ENCODE measurements around the gene MRPS12. TPM values are rescaled to one million over a fixed set of nuclear protein-coding genes. Genes with fewer than 3 reads are reported as not detected.

Gene MRPS12
- total RNA-seq, 1 experiment from 2014 or later = 84.8 TPM

- no peak for DNase-seq
- H3K27ac ChIP-seq = no peak overlapping the region
- POLR2A ChIA-PET (ENCODE audit: unreplicated experiment) = no interaction called here
- H4K20me1 ChIP-seq (ENCODE audit: insufficient read depth) = no peaks in the 10 kb centered on the region
- no peaks in the 10 kb centered on the region for H3K9me2 ChIP-seq (ENCODE audit: insufficient read depth)
- no TSS peak for BruUV-seq (replicated peaks)
- H3K79me2 ChIP-seq (ENCODE audit: low read depth) = 0 out of 2 replicates have a peak, but pooled peaks cover 2% of the 10 kb centered on the region
- no peaks in the 10 kb centered on the region for H3K9me3 ChIP-seq (ENCODE audit: insufficient read depth, low read depth)
- H3K4me3 ChIP-seq = no peak overlapping the region
- no peaks in the 10 kb centered on the region for H3K4me1 ChIP-seq (replicated peaks; ENCODE audit: insufficient read depth)
- TF ChIP-seq CTCF (conservative IDR thresholded peaks at IDR 0.05) = no peak
- H3K36me3 ChIP-seq (ENCODE audit: low read depth) = no peaks in the 10 kb centered on the region
- H3F3A ChIP-seq (ENCODE audit: insufficient read depth, low read depth) = peaks cover under 1% of the 10 kb centered on the region; the same call in 1 of the 2 replicates
- CTCF ChIA-PET = no interaction called here
- H3K27me3 ChIP-seq (ENCODE audit: insufficient read depth, low read depth) = no peaks in the 10 kb centered on the region
- H3K4me2 ChIP-seq = no peak overlapping the region
- intact Hi-C loops (cut with micrococcal nuclease; ENCODE audit: unreplicated experiment) = no loop called here
- H2AFZ ChIP-seq = no peak overlapping the region
Measured at GRCh38 chr19:38907670-38908069, 23.1 kb upstream of the MRPS12 start.

GRCh38 chr19:38908911-38909310 is 21.8 kb upstream of the MRPS12 start:
- no peak overlapping the region for H3K4me3 ChIP-seq
- no peaks in the 10 kb centered on the region for H3K9me3 ChIP-seq (ENCODE audit: insufficient read depth, low read depth)
- H3K4me1 ChIP-seq (replicated peaks; ENCODE audit: insufficient read depth) = no peaks in the 10 kb centered on the region
- H3K36me3 ChIP-seq (ENCODE audit: low read depth) = no peaks in the 10 kb centered on the region
- no peak overlapping the region for H3K27ac ChIP-seq
- POLR2A ChIA-PET (ENCODE audit: unreplicated experiment) = interaction anchor here (0.6 kb wide), 1 partner anchor 18 kb away, joined by 7 read pairs; no protein-coding TSS in a partner anchor
- intact Hi-C loops (cut with micrococcal nuclease; ENCODE audit: unreplicated experiment) = no loop called here
- no peak for TF ChIP-seq CTCF (conservative IDR thresholded peaks at IDR 0.05)
- no peak for TF ChIP-seq EZH2 (IDR thresholded peaks at IDR 0.05; ENCODE audit: low read depth)
- DNase-seq = no peak
- CTCF ChIA-PET = no interaction called here
- H3F3A ChIP-seq (ENCODE audit: insufficient read depth, low read depth) = peaks cover 7% of the 10 kb centered on the region; the same call in 1 of the 2 replicates
- no peaks in the 10 kb centered on the region for H3K9me2 ChIP-seq (ENCODE audit: insufficient read depth)
- no peak overlapping the region for H3K4me2 ChIP-seq
- H3K79me2 ChIP-seq (ENCODE audit: low read depth) = no peaks in the 10 kb centered on the region
- H4K20me1 ChIP-seq (ENCODE audit: insufficient read depth) = no peaks in the 10 kb centered on the region
- H3K27me3 ChIP-seq (ENCODE audit: insufficient read depth, low read depth) = no peaks in the 10 kb centered on the region
- H2AFZ ChIP-seq = no peak overlapping the region
- no TSS peak for BruUV-seq (replicated peaks)

GRCh38 chr19:38910488-38910887 is 20.3 kb upstream of the MRPS12 start:
- Histone ChIP-seq H3F3A (ENCODE audit: insufficient read depth, low read depth) (peaks cover 7% of the 10 kb centered on the region; the same call in 1 of the 2 replicates), H3K79me2 (ENCODE audit: low read depth) (no peaks in the 10 kb centered on the region), H3K4me3 (no peak overlapping the region), H3K4me2 (no peak overlapping the region), H3K9me3 (ENCODE audit: insufficient read depth, low read depth) (no peaks in the 10 kb centered on the region), H4K20me1 (ENCODE audit: insufficient read depth) (no peaks in the 10 kb centered on the region), H3K36me3 (ENCODE audit: low read depth) (no peaks in the 10 kb centered on the region), H2AFZ (no peak overlapping the region), H3K27me3 (ENCODE audit: insufficient read depth, low read depth) (no peaks in the 10 kb centered on the region), H3K9me2 (ENCODE audit: insufficient read depth) (no peaks in the 10 kb centered on the region), H3K27ac (no peak overlapping the region), H3K4me1 (replicated peaks; ENCODE audit: insufficient read depth) (no peaks in the 10 kb centered on the region)
- ChIA-PET POLR2A (ENCODE audit: unreplicated experiment) (no interaction called here), CTCF (no interaction called here)
- TF ChIP-seq CTCF (conservative IDR thresholded peaks at IDR 0.05) (no peak), EZH2 (IDR thresholded peaks at IDR 0.05; ENCODE audit: low read depth) (no peak)
- BruUV-seq (replicated peaks) = no TSS peak
- DNase-seq = no peak
- intact Hi-C loops (cut with micrococcal nuclease; ENCODE audit: unreplicated experiment) = no loop called here

Data from PC-9 (cell line).